CD4-positive, alpha-beta memory T cell (primary cell): Measurements from ENCODE around the gene POTEE. TPM values are rescaled to one million over a fixed set of nuclear protein-coding genes. Genes with fewer than 3 reads are reported as not detected.
"Not testable (repeated sequence)": the region's sequence is repeated elsewhere in the genome, so short reads cannot be mapped to it uniquely, and the experiment has no call there.

Experiments used
- CTCF ChIA-PET: fragments of 350-600 bp; sonication (Branson Sonifier 250); formaldehyde crosslinking; loops from one replicate; lab custom pipeline; 2021; ENCODE audit warnings: inconsistent platforms; ENCODE audit not compliant: partially characterized antibody; lab: Charles Lee
- POLR2A ChIA-PET: fragments of 350-600 bp; sonication (Branson Sonifier 250); formaldehyde crosslinking; loops from one replicate; lab custom pipeline; 2021; ENCODE audit not compliant: partially characterized antibody; lab: Charles Lee
- DNase-seq, 5 donors: peaks; one replicate each; pipeline versions ENCODE4 v3.0.0 to v3.0.0-alpha.2; 2020 to 2022; ENCODE audit warnings: mixed read lengths in 1 of 5
- H3K27ac ChIP-seq: one replicate; pipeline ENCODE4 v1.7.0; 2013; ENCODE audit warnings: low read depth, low read length
- H3K27me3 ChIP-seq: 2 replicates; pipeline ENCODE4 v1.7.0; 2013; ENCODE audit warnings: mild to moderate bottlenecking, low read length, moderate library complexity; ENCODE audit not compliant: insufficient read depth
- H3K36me3 ChIP-seq: 2 replicates; pipeline ENCODE4 v1.7.0; 2013; ENCODE audit warnings: mild to moderate bottlenecking, low read length, moderate library complexity; ENCODE audit not compliant: insufficient read depth
- H3K4me1 ChIP-seq: 2 replicates; pipeline ENCODE4 v1.7.0; 2013; ENCODE audit warnings: mild to moderate bottlenecking, low read length, moderate library complexity; ENCODE audit not compliant: insufficient read depth
- H3K4me3 ChIP-seq, 2 donors: one replicate each; pipeline ENCODE4 v1.7.0; 2013; ENCODE audit warnings: low read length in 2 of 2, mild to moderate bottlenecking in 1 of 2
- H3K9me3 ChIP-seq, 2 donors: one replicate each; pipeline ENCODE4 v1.7.0; 2013; ENCODE audit warnings: low read length in 2 of 2, control low read depth in 1 of 2; ENCODE audit not compliant: control insufficient read depth in 1 of 2
- H3K27ac Mint-ChIP-seq, 7 donors: one replicate each; pipeline ENCODE4 v1.8.0; 2020 to 2021; ENCODE audit warnings: mixed read lengths in 7 of 7, mild to moderate bottlenecking in 6 of 7, inconsistent platforms in 3 of 7, moderate library complexity in 3 of 7
- H3K27me3 Mint-ChIP-seq, 2 donors: one replicate each; pipeline ENCODE4 v1.8.0; 2020 to 2021; ENCODE audit warnings: mixed read lengths in 2 of 2
- H3K36me3 Mint-ChIP-seq, 2 donors: one replicate each; pipeline ENCODE4 v1.8.0; 2020 to 2021; ENCODE audit warnings: mixed read lengths in 2 of 2, inconsistent platforms in 1 of 2, mild to moderate bottlenecking in 1 of 2
- H3K4me1 Mint-ChIP-seq, 4 donors: one replicate each; pipeline ENCODE4 v1.8.0; 2020 to 2021; ENCODE audit warnings: mixed read lengths in 4 of 4, mild to moderate bottlenecking in 1 of 4
- H3K4me3 Mint-ChIP-seq, 8 donors: one replicate each; pipeline ENCODE4 v1.8.0; 2020 to 2021; ENCODE audit warnings: mixed read lengths in 8 of 8, mild to moderate bottlenecking in 7 of 8, moderate library complexity in 6 of 8, inconsistent platforms in 3 of 8
- H3K9me3 Mint-ChIP-seq, 8 donors: one replicate each; pipeline ENCODE4 v1.8.0; 2020 to 2021; ENCODE audit warnings: mixed read lengths in 8 of 8, mild to moderate bottlenecking in 5 of 8, inconsistent platforms in 3 of 8, moderate library complexity in 1 of 8
- intact Hi-C: fragments of 100-400 bp; cut with micrococcal nuclease; formaldehyde crosslinking; loops from one replicate; pipeline ENCODE4 v1.15.1; 2023
- polyA plus RNA-seq, 2 donors: library from polyadenylated mRNA; unstranded; fragments of 300-500 nt; fragmentation: Illumina TruSeq; gene quantifications; one replicate each; pipeline ENCODE4 v1.2.3, GENCODE V29; 2021
- total RNA-seq, 2 experiments: library from RNA; stranded (reverse); gene quantifications; one replicate each; pipeline ENCODE4 v1.2.3, GENCODE V29; 2021

POTEE gene
- total RNA-seq (under 1 TPM; 0.11 to 0.17 TPM), polyA plus RNA-seq (under 1 TPM in 1 of 2 donors, not detected in 1; 0.21 TPM)

DNA sequence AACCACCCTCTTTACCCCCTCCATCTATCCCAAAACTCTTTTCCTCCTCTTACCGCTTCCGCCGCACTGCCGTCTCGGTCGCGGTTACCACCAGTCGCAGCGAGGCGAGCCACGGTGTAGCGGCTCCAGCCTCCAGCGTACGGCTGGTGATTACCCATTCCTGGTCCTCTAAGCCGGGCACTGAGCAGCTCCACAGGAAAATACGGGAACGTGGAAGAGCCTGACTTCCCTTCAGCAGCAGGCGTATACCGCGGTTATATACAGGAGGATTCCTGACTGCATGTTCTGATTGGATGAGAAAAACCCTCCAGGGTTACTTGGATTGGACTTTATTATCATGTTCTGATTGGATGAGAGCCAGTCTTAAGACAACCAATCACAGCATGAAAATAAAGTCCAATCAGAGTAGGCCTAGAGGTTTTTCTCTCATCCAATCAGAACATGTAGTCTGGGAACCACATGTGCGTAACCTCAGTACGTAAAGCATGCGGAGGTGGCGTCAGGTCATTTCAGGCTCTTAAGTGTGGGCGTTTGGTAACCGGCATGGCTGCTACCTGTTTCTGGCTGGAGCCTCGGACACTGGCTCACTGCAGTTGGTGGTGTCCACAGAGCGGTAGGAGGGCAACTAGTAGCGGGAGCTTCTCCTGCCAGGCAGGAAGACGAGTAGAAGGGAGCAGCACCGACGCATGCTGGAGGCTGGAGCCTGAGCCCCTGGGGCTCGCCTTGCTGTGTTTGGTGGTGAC lies at the start of gene POTEE:
POTEE (plus strand) TSS at position 507 of the 743 bp plus-strand sequence. CDS start 8,867 bp downstream, outside the sequence.
- H3K27me3 ChIP-seq, H3K36me3 ChIP-seq, H3K9me3 Mint-ChIP-seq, H3K27ac ChIP-seq, H3K27ac Mint-ChIP-seq, DNase-seq, H3K4me3 ChIP-seq, H3K4me1 ChIP-seq, H3K27me3 Mint-ChIP-seq, H3K4me1 Mint-ChIP-seq, H3K36me3 Mint-ChIP-seq, POLR2A ChIA-PET, intact Hi-C loops, H3K4me3 Mint-ChIP-seq, H3K9me3 ChIP-seq, CTCF ChIA-PET: not testable (repeated sequence)

DNA sequence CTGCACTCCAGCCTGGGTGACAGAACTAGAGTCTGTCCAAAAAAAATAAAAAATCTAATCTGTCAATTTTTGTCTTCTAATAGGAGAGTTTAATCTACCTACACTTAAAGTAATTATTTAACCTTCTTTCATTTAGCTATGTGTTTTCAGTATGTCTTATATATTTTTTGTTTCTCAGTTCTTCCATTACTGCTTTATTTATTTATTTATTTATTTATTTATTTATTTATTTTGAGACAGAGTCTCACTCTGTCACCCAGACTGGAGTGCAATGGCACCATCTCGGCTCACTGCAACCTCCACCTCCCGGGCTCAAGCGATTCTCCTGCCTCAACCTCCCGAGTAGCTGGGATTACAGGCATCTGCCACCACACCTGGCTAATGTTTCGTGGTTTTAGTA lies 43.8 kb upstream of the POTEE start:
- H3K27ac Mint-ChIP-seq, DNase-seq, H3K27ac ChIP-seq, H3K27me3 Mint-ChIP-seq, H3K4me1 ChIP-seq, intact Hi-C loops, POLR2A ChIA-PET, H3K9me3 ChIP-seq, H3K36me3 Mint-ChIP-seq, H3K36me3 ChIP-seq, H3K4me1 Mint-ChIP-seq, H3K4me3 Mint-ChIP-seq, H3K27me3 ChIP-seq, H3K4me3 ChIP-seq, H3K9me3 Mint-ChIP-seq: not testable (repeated sequence)
- CTCF ChIA-PET: interaction anchor here (1.1 kb wide), 1 partner anchor 248 kb away, joined by 3 read pairs; no protein-coding TSS in a partner anchor

- no peaks in the 10 kb centered on the region for H3K36me3 ChIP-seq
- no peaks in the 10 kb centered on the region for H3K36me3 Mint-ChIP-seq
- no peak overlapping the region for H3K27ac ChIP-seq
- no peak for DNase-seq
- no peaks in the 10 kb centered on the region for H3K4me1 ChIP-seq
- no peaks in the 10 kb centered on the region for H3K9me3 Mint-ChIP-seq
- POLR2A ChIA-PET: no interaction called here
- H3K27me3 ChIP-seq: no peaks in the 10 kb centered on the region
- H3K4me1 Mint-ChIP-seq: no peaks in the 10 kb centered on the region
- peaks cover 5 to 6% of the 10 kb centered on the region in 2 donors for H3K27me3 Mint-ChIP-seq
- H3K9me3 ChIP-seq: no peaks in the 10 kb centered on the region
- no peak overlapping the region for H3K4me3 ChIP-seq
- intact Hi-C loops: no loop called here
- no peak overlapping the region for H3K4me3 Mint-ChIP-seq
- no peak overlapping the region for H3K27ac Mint-ChIP-seq
- CTCF ChIA-PET: no interaction called here
These were observed 40.8 kb upstream of the POTEE start for GRCh38 chr2:131168538-131168937.

- H3K36me3 Mint-ChIP-seq, POLR2A ChIA-PET, H3K27ac ChIP-seq, H3K9me3 Mint-ChIP-seq, H3K36me3 ChIP-seq, H3K4me1 ChIP-seq, intact Hi-C loops, H3K4me3 ChIP-seq, DNase-seq, H3K27ac Mint-ChIP-seq, H3K4me1 Mint-ChIP-seq, H3K27me3 ChIP-seq, CTCF ChIA-PET, H3K4me3 Mint-ChIP-seq, H3K9me3 ChIP-seq: not testable (repeated sequence)
- H3K27me3 Mint-ChIP-seq: peaks cover 20 to 35% of the 10 kb centered on the region in 2 donors
These were observed 31.3 kb upstream of the POTEE start for GRCh38 chr2:131178050-131178449.

DNA sequence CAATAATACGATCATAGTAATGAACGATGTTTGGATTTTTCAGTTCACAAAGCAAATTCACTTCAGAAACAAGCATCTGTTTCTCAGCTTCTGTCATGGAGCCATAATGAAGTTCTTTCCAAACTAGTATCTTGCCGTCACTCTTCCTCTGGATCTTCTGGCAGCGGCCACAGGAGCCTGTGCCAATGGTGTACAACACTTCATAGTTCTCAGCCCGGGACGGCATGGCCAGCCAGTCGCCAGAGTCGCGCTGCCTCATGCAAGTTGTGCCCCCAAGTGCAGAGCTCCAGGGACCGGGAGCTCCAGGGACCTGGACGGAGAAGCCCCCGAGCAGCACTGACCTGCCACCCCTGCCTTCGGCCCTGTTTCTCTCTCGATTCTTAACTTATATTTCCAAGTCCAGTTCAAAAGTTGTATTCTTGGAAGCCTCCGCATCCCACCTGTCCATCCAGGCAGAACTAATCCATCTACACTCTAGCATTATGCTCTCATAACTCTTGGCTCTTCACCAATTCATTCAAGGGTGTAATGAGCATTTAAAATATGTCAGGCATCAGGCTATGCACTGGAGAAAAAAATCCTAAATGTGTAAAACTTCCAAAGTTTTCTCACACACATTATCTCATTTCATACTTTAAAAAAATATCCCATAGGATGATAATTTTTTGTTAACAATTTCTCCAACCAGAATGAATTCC lies 30.5 kb upstream of the POTEE start:
- intact Hi-C loops, H3K4me1 ChIP-seq, H3K27me3 ChIP-seq, H3K4me3 Mint-ChIP-seq, H3K36me3 Mint-ChIP-seq, POLR2A ChIA-PET, CTCF ChIA-PET, H3K9me3 Mint-ChIP-seq, H3K9me3 ChIP-seq, H3K4me1 Mint-ChIP-seq, H3K36me3 ChIP-seq, H3K4me3 ChIP-seq, H3K27ac Mint-ChIP-seq, H3K27ac ChIP-seq, DNase-seq: not testable (repeated sequence)
- H3K27me3 Mint-ChIP-seq: peaks cover 21 to 34% of the 10 kb centered on the region in 2 donors

GRCh38 chr2:131181451-131181850 lies 27.9 kb upstream of the POTEE start:
- H3K4me3 Mint-ChIP-seq, H3K36me3 Mint-ChIP-seq, H3K27me3 ChIP-seq, DNase-seq, H3K27ac Mint-ChIP-seq, H3K27ac ChIP-seq, POLR2A ChIA-PET, CTCF ChIA-PET, H3K9me3 Mint-ChIP-seq, H3K9me3 ChIP-seq, H3K4me3 ChIP-seq, H3K4me1 Mint-ChIP-seq, H3K4me1 ChIP-seq, intact Hi-C loops, H3K36me3 ChIP-seq: not testable (repeated sequence)
- peaks cover 17 to 20% of the 10 kb centered on the region in 2 donors for H3K27me3 Mint-ChIP-seq

DNA sequence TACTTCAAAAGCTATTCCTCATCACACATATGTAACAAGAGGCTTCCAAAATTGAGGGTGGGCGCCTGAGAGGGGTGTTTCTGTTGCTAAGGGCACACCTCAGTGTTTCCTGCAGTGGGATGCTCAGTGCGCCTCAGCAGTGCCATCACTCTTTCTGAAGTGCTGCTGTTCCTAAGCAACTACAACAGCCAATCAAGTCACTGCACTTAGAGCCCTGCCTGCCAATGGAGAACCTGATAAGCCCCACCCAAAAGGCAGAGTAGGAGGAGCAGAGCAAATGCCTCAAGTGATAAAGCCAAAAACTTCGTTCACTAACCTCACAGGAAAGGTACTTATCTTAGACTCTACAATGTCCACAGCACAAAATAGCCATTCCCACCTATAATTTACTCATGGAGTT lies 15.9 kb upstream of the POTEE start:
- H3K27ac Mint-ChIP-seq, H3K9me3 ChIP-seq, H3K4me3 ChIP-seq, H3K4me3 Mint-ChIP-seq, DNase-seq, H3K36me3 Mint-ChIP-seq, H3K27me3 Mint-ChIP-seq, H3K36me3 ChIP-seq, POLR2A ChIA-PET, H3K4me1 Mint-ChIP-seq, H3K9me3 Mint-ChIP-seq, CTCF ChIA-PET, intact Hi-C loops, H3K27me3 ChIP-seq, H3K27ac ChIP-seq, H3K4me1 ChIP-seq: not testable (repeated sequence)
